Muscle layer of duodenum (tissue), 2 donors: ENCODE measurements around the gene TYMP.

Experiments used
- H3K27ac ChIP-seq: one replicate; pipeline ENCODE4 v1.7.0; 2013; ENCODE audit warnings: mild to moderate bottlenecking, low read length
- H3K27me3 ChIP-seq: one replicate; pipeline ENCODE4 v1.7.0; 2013; ENCODE audit warnings: low read depth, mild to moderate bottlenecking, control low read depth, low read length
- H3K36me3 ChIP-seq, 2 donors: one replicate each; pipeline ENCODE4 v1.7.0; 2013; ENCODE audit warnings: low read length in 2 of 2, control low read depth in 1 of 2, mild to moderate bottlenecking in 1 of 2; ENCODE audit not compliant: insufficient read depth in 2 of 2, control insufficient read depth in 1 of 2
- H3K4me1 ChIP-seq, 2 donors: one replicate each; pipeline ENCODE4 v1.7.0; 2013; ENCODE audit warnings: low read length in 2 of 2, mild to moderate bottlenecking in 2 of 2, control low read depth in 1 of 2, moderate library complexity in 1 of 2; ENCODE audit not compliant: insufficient read depth in 2 of 2, control insufficient read depth in 1 of 2
- H3K4me3 ChIP-seq, 2 donors: one replicate each; pipeline ENCODE4 v1.7.0; 2013; ENCODE audit warnings: low read length in 2 of 2, low read depth in 1 of 2, mild to moderate bottlenecking in 1 of 2
- H3K9me3 ChIP-seq, 2 donors: one replicate each; pipeline ENCODE4 v1.7.0; 2013; ENCODE audit warnings: low read length in 2 of 2, control low read depth in 1 of 2, mild to moderate bottlenecking in 1 of 2; ENCODE audit not compliant: control insufficient read depth in 1 of 2
- donor health status: healthy.

The TYMP gene

GRCh38 chr22:50506611-50507420 is 23.0 kb downstream of the TYMP start:
- no peaks in the 10 kb centered on the region for H3K27me3 ChIP-seq
- peaks cover 0 to 26% of the 10 kb centered on the region in 2 donors for H3K4me1 ChIP-seq
- peak overlapping the region; percentile 90 to 99 for H3K4me3 ChIP-seq
- H3K36me3 ChIP-seq: peaks cover 0 to 23% of the 10 kb centered on the region in 2 donors
- H3K27ac ChIP-seq: peak overlapping the region; percentile 63
- no peaks in the 10 kb centered on the region for H3K9me3 ChIP-seq

GRCh38 chr22:50505776-50506610 is 23.8 kb downstream of the TYMP start:
- H3K27ac ChIP-seq: no peak overlapping the region
- H3K27me3 ChIP-seq: no peaks in the 10 kb centered on the region
- H3K4me3 ChIP-seq: peak overlapping the region; percentile 90 to 99
- peaks cover 0 to 26% of the 10 kb centered on the region in 2 donors for H3K4me1 ChIP-seq
- H3K9me3 ChIP-seq: no peaks in the 10 kb centered on the region
- peaks cover 0 to 23% of the 10 kb centered on the region in 2 donors for H3K36me3 ChIP-seq

- Histone ChIP-seq H3K27me3 (no peaks in the 10 kb centered on the region), H3K27ac (no peak overlapping the region), H3K9me3 (no peaks in the 10 kb centered on the region), H3K36me3 (peaks cover 0 to 23% of the 10 kb centered on the region in 2 donors), H3K4me1 (peaks cover 0 to 26% of the 10 kb centered on the region in 2 donors), H3K4me3 (no peak overlapping the region)
Observed at GRCh38 chr22:50505276-50505775, 24.5 kb downstream of the TYMP start.

GRCh38 chr22:50504369-50505211 is 25.2 kb downstream of the TYMP start:
- Histone ChIP-seq H3K4me1 (peaks cover 0 to 25% of the 10 kb centered on the region in 2 donors), H3K27ac (no peak overlapping the region), H3K4me3 (no peak overlapping the region), H3K9me3 (no peaks in the 10 kb centered on the region), H3K27me3 (no peaks in the 10 kb centered on the region), H3K36me3 (peaks cover 0 to 23% of the 10 kb centered on the region in 2 donors)

- Histone ChIP-seq H3K36me3 (peaks cover 0 to 23% of the 10 kb centered on the region in 2 donors), H3K9me3 (no peaks in the 10 kb centered on the region), H3K4me1 (peaks cover 0 to 15% of the 10 kb centered on the region in 2 donors), H3K27ac (no peak overlapping the region), H3K4me3 (no peak overlapping the region), H3K27me3 (no peaks in the 10 kb centered on the region)
Observed at GRCh38 chr22:50503475-50504145, 26.2 kb downstream of the TYMP start.

- peaks cover 0 to 16% of the 10 kb centered on the region in 2 donors for H3K4me1 ChIP-seq
- no peaks in the 10 kb centered on the region for H3K9me3 ChIP-seq
- no peak overlapping the region for H3K4me3 ChIP-seq
- no peak overlapping the region for H3K27ac ChIP-seq
- H3K27me3 ChIP-seq: no peaks in the 10 kb centered on the region
- peaks cover 0 to 23% of the 10 kb centered on the region in 2 donors for H3K36me3 ChIP-seq
Observed at GRCh38 chr22:50502628-50503474, 27.0 kb downstream of the TYMP start.

GRCh38 chr22:50502096-50502495 is 27.7 kb downstream of the TYMP start:
- H3K9me3 ChIP-seq: no peaks in the 10 kb centered on the region
- H3K4me1 ChIP-seq: peaks cover 0 to 16% of the 10 kb centered on the region in 2 donors
- no peaks in the 10 kb centered on the region for H3K27me3 ChIP-seq
- H3K27ac ChIP-seq: no peak overlapping the region
- H3K36me3 ChIP-seq: peaks cover 0 to 23% of the 10 kb centered on the region in 2 donors
- H3K4me3 ChIP-seq: no peak overlapping the region

- Histone ChIP-seq H3K27ac (no peak overlapping the region), H3K4me3 (no peak overlapping the region), H3K36me3 (peaks cover 0 to 22% of the 10 kb centered on the region in 2 donors), H3K9me3 (no peaks in the 10 kb centered on the region), H3K27me3 (no peaks in the 10 kb centered on the region), H3K4me1 (peaks cover 0 to 3% of the 10 kb centered on the region in 2 donors)
Observed at GRCh38 chr22:50500452-50500851, 29.4 kb downstream of the TYMP start.

- Histone ChIP-seq H3K36me3 (peaks cover 0 to 9% of the 10 kb centered on the region in 2 donors), H3K4me1 (peaks cover 0 to 3% of the 10 kb centered on the region in 2 donors), H3K27me3 (no peaks in the 10 kb centered on the region), H3K27ac (no peak overlapping the region), H3K4me3 (no peak overlapping the region), H3K9me3 (no peaks in the 10 kb centered on the region)
Observed at GRCh38 chr22:50498322-50498890, 31.4 kb downstream of the TYMP start.
